H1 (cell line): ENCODE measurements around the gene RNF166. TPM values are rescaled to one million over a fixed set of nuclear protein-coding genes. Genes with fewer than 3 reads are reported as not detected.
A peak's percentile ranks its signal among the peaks of the same experiment; 100 is the strongest.

Source experiments
- CTCF ChIA-PET: fragments of 300-600 bp; sonication (Branson Sonifier 250); formaldehyde crosslinking; loops from one replicate; lab custom pipeline; 2021; ENCODE audit not compliant: partially characterized antibody; lab: Charles Lee
- POLR2A ChIA-PET: fragments of 300-600 bp; sonication (Branson Sonifier 250); formaldehyde crosslinking; loops from one replicate; lab custom pipeline; 2021; ENCODE audit warnings: inconsistent platforms; ENCODE audit not compliant: partially characterized antibody; lab: Charles Lee
- DNase-seq, 2 experiments: peaks; one replicate each; pipeline versions ENCODE4 v3.0.0 to v3.0.0-alpha.2; 2010 to 2022; ENCODE audit warnings: low spot score in 2 of 2, low read depth in 1 of 2, mixed read lengths in 1 of 2
- FAIRE-seq: peaks from 2 replicates; lab custom pipeline; 2011; peaks lifted over from hg19 to GRCh38; lab: Jason Lieb, UNC
- H2AFZ ChIP-seq: 2 replicates; pipeline ENCODE4 v1.8.1; 2012; ENCODE audit warnings: low read length, inconsistent platforms
- H2AK5ac ChIP-seq: 2 replicates; pipeline ENCODE4 v1.6.1; 2013; ENCODE audit warnings: low read depth, low read length
- H2BK120ac ChIP-seq: replicated peaks from 2 replicates; pipeline ENCODE3; 2013; ENCODE audit warnings: low read depth, low read length, inconsistent platforms
- H2BK12ac ChIP-seq: 2 replicates; pipeline ENCODE4 v1.6.1; 2013; ENCODE audit warnings: low read depth, low read length
- H2BK15ac ChIP-seq: 2 replicates; pipeline ENCODE4 v1.6.1; 2013; ENCODE audit warnings: low read length
- H2BK20ac ChIP-seq: 2 replicates; pipeline ENCODE4 v1.6.1; 2013; ENCODE audit warnings: low read length
- H2BK5ac ChIP-seq: 2 replicates; pipeline ENCODE4 v1.6.1; 2013; ENCODE audit warnings: low read depth, low read length
- H3K14ac ChIP-seq: 2 replicates; pipeline ENCODE4 v1.6.1; 2013; ENCODE audit warnings: inconsistent platforms; ENCODE audit not compliant: insufficient read length
- H3K18ac ChIP-seq: 2 replicates; pipeline ENCODE4 v1.6.1; 2013; ENCODE audit warnings: low read length; ENCODE audit errors: extremely low read depth
- H3K23ac ChIP-seq: 2 replicates; pipeline ENCODE4 v1.6.1; 2013; ENCODE audit warnings: inconsistent platforms; ENCODE audit not compliant: insufficient read length
- H3K23me2 ChIP-seq: 2 replicates; pipeline ENCODE4 v1.6.1; 2013; ENCODE audit warnings: low read depth, low read length
- H3K27ac ChIP-seq: 2 replicates; pipeline ENCODE4 v1.6.1; 2011; ENCODE audit warnings: low read depth, low read length, inconsistent platforms
- H3K27me3 ChIP-seq, 4 experiments: replicated peaks in 1 of 4; 1 replicate in 1 of 4; 2 replicates in 3 of 4; pipeline versions ENCODE4 v1.6.1 to v1.8.1; 2011 to 2013; ENCODE audit warnings: low read length in 3 of 4, mild to moderate bottlenecking in 3 of 4, inconsistent platforms in 2 of 4, mixed read lengths in 2 of 4, moderate library complexity in 1 of 4; ENCODE audit not compliant: control insufficient read depth in 3 of 4, insufficient read depth in 3 of 4; ENCODE audit errors: extremely low read depth in 1 of 4
- H3K36me3 ChIP-seq, 4 experiments: 2 replicates each; pipeline versions ENCODE4 v1.6.1 to v1.8.1; 2011 to 2013; ENCODE audit warnings: mild to moderate bottlenecking in 4 of 4, low read length in 3 of 4, moderate library complexity in 2 of 4, control low read depth in 1 of 4, inconsistent platforms in 1 of 4; ENCODE audit not compliant: insufficient read depth in 4 of 4, control insufficient read depth in 2 of 4
- H3K4ac ChIP-seq: replicated peaks from 2 replicates; pipeline ENCODE3; 2013; ENCODE audit warnings: low read length, low read depth, mixed read lengths, inconsistent platforms; ENCODE audit not compliant: insufficient read length
- H3K4me1 ChIP-seq, 4 experiments: replicated peaks in 1 of 4; 1 replicate in 1 of 4; 2 replicates in 3 of 4; pipeline versions ENCODE4 v1.6.1 to v1.8.1; 2011 to 2013; ENCODE audit warnings: low read length in 3 of 4, inconsistent platforms in 2 of 4, mixed read lengths in 1 of 4; ENCODE audit not compliant: insufficient read depth in 4 of 4, control insufficient read depth in 3 of 4
- H3K4me2 ChIP-seq, 2 experiments: 2 replicates each; pipeline versions ENCODE4 v1.6.1 to v1.8.1; 2011 to 2013; ENCODE audit warnings: low read depth in 2 of 2, low read length in 2 of 2, control low read depth in 1 of 2, inconsistent platforms in 1 of 2, mild to moderate bottlenecking in 1 of 2; ENCODE audit not compliant: insufficient read depth in 1 of 2
- H3K4me3 ChIP-seq, 4 experiments: fragments of 200-600, 300-600 bp in 1 of 4; sonication (generic), shearing (Covaris generic), sonication (Bioruptor Twin) in 1 of 4; 2 replicates each; pipeline versions ENCODE4 v1.5.1 to v1.8.1; 2011 to 2016; ENCODE audit warnings: low read length in 4 of 4, low read depth in 3 of 4, control low read depth in 2 of 4, inconsistent platforms in 2 of 4, mild to moderate bottlenecking in 2 of 4, mixed read lengths in 1 of 4, moderate library complexity in 1 of 4; ENCODE audit not compliant: insufficient read depth in 2 of 4; ENCODE audit errors: extremely low read depth in 1 of 4
- H3K56ac ChIP-seq: replicated peaks from 2 replicates; pipeline ENCODE3; 2013; ENCODE audit warnings: low read depth, mild to moderate bottlenecking, mixed read lengths, low read length, inconsistent platforms; ENCODE audit not compliant: insufficient read length
- H3K79me1 ChIP-seq: 2 replicates; pipeline ENCODE4 v1.6.1; 2013; ENCODE audit warnings: low read depth, low read length, control low read depth
- H3K79me2 ChIP-seq, 2 experiments: 2 replicates each; pipeline versions ENCODE4 v1.6.1 to v1.8.1; 2012 to 2013; ENCODE audit warnings: low read length in 2 of 2, mild to moderate bottlenecking in 2 of 2, inconsistent platforms in 1 of 2; ENCODE audit not compliant: insufficient read depth in 2 of 2, control insufficient read depth in 1 of 2
- H3K9ac ChIP-seq, 4 experiments: replicated peaks in 1 of 4; 1 replicate in 1 of 4; 2 replicates in 3 of 4; pipeline versions ENCODE4 v1.6.1 to v1.8.1; 2011 to 2013; ENCODE audit warnings: low read depth in 3 of 4, low read length in 3 of 4, control low read depth in 2 of 4, mild to moderate bottlenecking in 2 of 4, moderate library complexity in 2 of 4, inconsistent platforms in 1 of 4; ENCODE audit errors: extremely low read depth in 1 of 4
- H3K9me3 ChIP-seq, 2 experiments: 2 replicates each; pipeline versions ENCODE4 v1.6.1 to v1.8.1; 2012 to 2013; ENCODE audit warnings: mild to moderate bottlenecking in 2 of 2, moderate library complexity in 2 of 2, control low read depth in 1 of 2, inconsistent platforms in 1 of 2, low read depth in 1 of 2, low read length in 1 of 2, mixed read lengths in 1 of 2; ENCODE audit not compliant: insufficient read depth in 2 of 2
- H4K20me1 ChIP-seq, 2 experiments: replicated peaks in 1 of 2; 2 replicates each; pipeline versions ENCODE3 to v1.8.1; 2011 to 2013; ENCODE audit warnings: inconsistent platforms in 2 of 2, low read length in 2 of 2, mild to moderate bottlenecking in 1 of 2; ENCODE audit not compliant: insufficient read depth in 2 of 2, control insufficient read depth in 1 of 2
- H4K5ac ChIP-seq: 2 replicates; pipeline ENCODE4 v1.6.1; 2013; ENCODE audit warnings: low read length, low read depth, mixed read lengths, inconsistent platforms; ENCODE audit not compliant: insufficient read length
- H4K8ac ChIP-seq: 2 replicates; pipeline ENCODE4 v1.8.0; 2013; ENCODE audit warnings: mild to moderate bottlenecking, moderate library complexity, low read length, inconsistent platforms; ENCODE audit not compliant: insufficient read depth; ENCODE audit errors: extremely low read depth
- H4K91ac ChIP-seq: replicated peaks from 2 replicates; pipeline ENCODE3; 2013; ENCODE audit warnings: low read length, mixed read lengths, inconsistent platforms; ENCODE audit not compliant: insufficient read length
- CBX8 ChIP-seq: fragments of 300-800, 300-1000 bp; sonication (generic); IDR thresholded peaks from 2 replicates; pipeline ENCODE4 v1.7.1; 2016; ENCODE audit warnings: low read depth, low read length, borderline replicate concordance
- CHD2 ChIP-seq: IDR thresholded peaks from 2 replicates; pipeline ENCODE4 v1.6.1; 2012; ENCODE audit warnings: low read length, improper control_type of control experiment
- GABPA ChIP-seq: IDR thresholded peaks from 2 replicates; pipeline ENCODE4 v1.6.1; 2011; ENCODE audit warnings: mild to moderate bottlenecking, low read length, moderate library complexity, borderline replicate concordance; ENCODE audit not compliant: insufficient read depth
- HDAC2 ChIP-seq, 2 experiments: fragments of 300-600 bp in 1 of 2; sonication (generic) in 1 of 2; IDR thresholded peaks; 2 replicates each; pipeline ENCODE4 v1.6.1; 2011 to 2012; ENCODE audit warnings: low read depth in 2 of 2, low read length in 2 of 2, mild to moderate bottlenecking in 2 of 2, moderate library complexity in 2 of 2, borderline replicate concordance in 1 of 2, inconsistent platforms in 1 of 2
- POU5F1 ChIP-seq: IDR thresholded peaks from 2 replicates; pipeline ENCODE4 v1.6.1; 2011; ENCODE audit warnings: low read depth, mild to moderate bottlenecking, low read length, moderate library complexity
- WGBS, 2 experiments: shearing (Covaris generic) in 1 of 2; methylation state at CpG; one replicate each; pipeline versions ENCODE4 v1.1.6 to v1.1.7; 2013 to 2015; ENCODE audit warnings: low lambda C conversion rate in 2 of 2, mixed read lengths in 2 of 2, inconsistent platforms in 1 of 2, low coverage in 1 of 2, missing lambda C conversion rate in 1 of 2; ENCODE audit not compliant: insufficient replicate concordance in 2 of 2, insufficient coverage in 1 of 2, insufficient read length in 1 of 2; ENCODE audit errors: extremely low coverage in 1 of 2, missing lambda C conversion rate in 1 of 2; 5-methylcytosine and 5-hydroxymethylcytosine counted together
- polyA plus RNA-seq, 7 experiments: library from polyadenylated mRNA; depleted of rRNA in 3 of 7; stranded (reverse) in 5 of 7; unstranded in 2 of 7; fragments of >200 nt in 5 of 7; fragments of 200-250 nt in 2 of 7; gene quantifications; 1 replicate in 5 of 7; 2 replicates in 1 of 7; 4 replicates in 1 of 7; pipeline versions ENCODE4 v1.2.1 to v1.2.3, GENCODE V29; 2011 to 2013; ENCODE audit warnings: missing spikeins in 2 of 7, mixed read lengths in 2 of 7
- total RNA-seq: library from RNA; stranded (reverse); fragmentation: NEBNext Ultra II Directional; extraction: Animal tissue kit (Norgen Biotek cat#: 25700); gene quantifications from 2 replicates; pipeline ENCODE4 v1.2.1, GENCODE V29; 2021

Gene RNF166
- total and polyA plus RNA-seq, 2 of the 8 experiments (the other 6 are each of a cell fraction or from before 2014, with no cell fraction given): 29.8 to 31.2 TPM

DNA sequence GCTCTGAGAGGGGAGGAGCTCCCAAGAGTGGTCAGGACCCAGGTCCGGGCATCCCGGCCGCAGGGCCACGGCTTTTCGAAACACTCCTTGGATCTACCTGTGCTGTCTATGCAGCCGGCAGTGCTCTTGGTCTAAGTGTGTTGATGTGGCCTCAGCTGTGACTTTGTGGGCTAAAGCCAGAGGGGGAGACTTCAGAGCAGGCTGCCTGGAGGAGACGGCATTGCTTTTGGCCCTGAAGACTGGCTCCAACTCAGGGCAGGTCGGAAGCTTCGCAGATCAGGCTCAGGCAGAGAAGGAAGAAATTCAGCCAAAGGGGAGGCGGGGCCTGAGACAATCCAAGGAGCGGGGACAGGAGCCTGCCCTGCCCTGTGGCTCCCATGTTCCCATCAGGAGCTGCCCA is 47.4 kb upstream of the RNF166 start:
- no peak overlapping the region for H2BK5ac ChIP-seq
- H3K36me3 ChIP-seq: no peaks in the 10 kb centered on the region
- H3K27ac ChIP-seq: no peak overlapping the region
- no peak overlapping the region for H2AK5ac ChIP-seq
- no peak overlapping the region for H3K4me2 ChIP-seq
- H3K79me2 ChIP-seq: no peaks in the 10 kb centered on the region; a peak in 1 of 4 replicates
- H4K20me1 ChIP-seq: peaks cover 0 to 2% of the 10 kb centered on the region in 2 experiments
- H4K91ac ChIP-seq: no peak overlapping the region
- no peak overlapping the region for H3K4me3 ChIP-seq
- FAIRE-seq (no peak), DNase-seq (no peak)
- no peak overlapping the region for H3K18ac ChIP-seq
- H4K8ac ChIP-seq: peak overlapping the region; percentile 62
- H3K9ac ChIP-seq: no peak overlapping the region
- 93% methylated on average over 11 of the region's 11 CpGs; no CpG with 5 or more reads in 1 of the 2 experiments for WGBS, 2 experiments
- H2BK120ac ChIP-seq: no peak overlapping the region
- H3K4ac ChIP-seq: no peak overlapping the region
- H3K4me1 ChIP-seq: peaks cover 0 to 17% (median 5%) of the 10 kb centered on the region in 4 experiments; a peak in 3 of 7 replicates
- no peaks in the 10 kb centered on the region for H3K27me3 ChIP-seq
- no peak overlapping the region for H2AFZ ChIP-seq
- POLR2A ChIA-PET: interaction anchor here (1.0 to 2.9 kb wide), 3 partner anchors 11 to 57 kb away, joined by 4 to 13 read pairs (median 5); partner anchors contain the start of gene APRT
- no peak overlapping the region for H3K23ac ChIP-seq
- H3K14ac ChIP-seq: no peak overlapping the region
- H3K79me1 ChIP-seq: no peaks in the 10 kb centered on the region; the same call in 1 of the 2 replicates
- H3K56ac ChIP-seq: no peak overlapping the region
- H3K23me2 ChIP-seq: no peaks in the 10 kb centered on the region
- H2BK15ac ChIP-seq: no peak overlapping the region
- no peak overlapping the region for H2BK20ac ChIP-seq
- H3K9me3 ChIP-seq: no peaks in the 10 kb centered on the region
- no peak overlapping the region for H4K5ac ChIP-seq
- no peak overlapping the region for H2BK12ac ChIP-seq
- CTCF ChIA-PET: interaction anchor here (0.6 to 25.0 kb wide), 12 partner anchors 9 to 413 kb away, joined by 3 to 251 read pairs (median 6); no protein-coding TSS in a partner anchor
- TF ChIP-seq CHD2: no peak
- no peak for TF ChIP-seq POU5F1
- TF ChIP-seq GABPA: no peak
- TF ChIP-seq HDAC2 (IDR thresholded peaks at IDR 0.05; ENCODE audit: borderline replicate concordance in 1 of 2, low read depth in 2 of 2, low read length in 2 of 2): no peak
- TF ChIP-seq CBX8: no peak
